Muscle of arm (tissue), 12 donors: Measurements from ENCODE around the gene PSD2. TPM values are rescaled to one million over a fixed set of nuclear protein-coding genes. Genes with fewer than 3 reads are reported as not detected.

Experiments used
- DNase-seq: peaks from one replicate; pipeline ENCODE4 v3.0.0-alpha.2; 2013
- polyA plus RNA-seq, 12 donors: library from polyadenylated mRNA; unstranded; fragments of 120-200 nt; gene quantifications; one replicate each; pipeline ENCODE4 v1.2.1, GENCODE V29; 2013; ENCODE audit not compliant: insufficient read length in 12 of 12

Gene PSD2
- polyA plus RNA-seq, 12 donors: 0.17 to 0.68 (median 0.34) TPM; not detected in 2

DNA sequence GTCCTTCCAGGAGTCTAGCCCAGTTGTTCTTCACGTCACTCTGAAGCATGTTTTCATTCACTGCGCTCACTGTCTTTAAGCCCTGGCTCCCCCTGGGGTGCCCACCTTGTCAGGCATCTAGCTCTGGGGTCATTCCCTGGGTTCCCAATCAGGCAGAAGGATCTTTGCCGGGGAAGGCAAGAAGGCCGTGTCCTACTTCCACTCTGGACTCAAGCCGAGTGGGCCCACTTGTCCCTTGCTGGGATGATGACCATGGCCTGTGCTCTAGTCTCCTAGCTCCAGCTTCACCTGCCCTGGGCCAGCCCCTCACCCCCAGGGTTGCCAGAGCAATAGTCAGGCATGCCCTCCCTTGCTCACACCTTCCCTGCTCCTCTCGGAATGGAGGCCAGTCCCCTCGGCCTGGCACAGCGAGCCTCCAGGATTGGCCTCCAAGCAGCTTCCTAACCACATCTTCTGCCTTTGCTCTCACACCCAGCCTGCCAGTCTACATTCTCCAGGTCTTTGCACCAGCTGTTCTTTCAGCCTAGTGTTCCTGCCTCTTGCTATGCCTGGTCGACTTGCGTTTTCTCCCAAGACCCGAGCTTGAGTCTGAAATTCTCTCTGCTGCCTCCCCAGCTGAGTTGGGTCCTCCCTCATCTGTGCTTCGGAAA, 32.2 kb upstream of the PSD2 start:
- DNase-seq: no peak

DNA sequence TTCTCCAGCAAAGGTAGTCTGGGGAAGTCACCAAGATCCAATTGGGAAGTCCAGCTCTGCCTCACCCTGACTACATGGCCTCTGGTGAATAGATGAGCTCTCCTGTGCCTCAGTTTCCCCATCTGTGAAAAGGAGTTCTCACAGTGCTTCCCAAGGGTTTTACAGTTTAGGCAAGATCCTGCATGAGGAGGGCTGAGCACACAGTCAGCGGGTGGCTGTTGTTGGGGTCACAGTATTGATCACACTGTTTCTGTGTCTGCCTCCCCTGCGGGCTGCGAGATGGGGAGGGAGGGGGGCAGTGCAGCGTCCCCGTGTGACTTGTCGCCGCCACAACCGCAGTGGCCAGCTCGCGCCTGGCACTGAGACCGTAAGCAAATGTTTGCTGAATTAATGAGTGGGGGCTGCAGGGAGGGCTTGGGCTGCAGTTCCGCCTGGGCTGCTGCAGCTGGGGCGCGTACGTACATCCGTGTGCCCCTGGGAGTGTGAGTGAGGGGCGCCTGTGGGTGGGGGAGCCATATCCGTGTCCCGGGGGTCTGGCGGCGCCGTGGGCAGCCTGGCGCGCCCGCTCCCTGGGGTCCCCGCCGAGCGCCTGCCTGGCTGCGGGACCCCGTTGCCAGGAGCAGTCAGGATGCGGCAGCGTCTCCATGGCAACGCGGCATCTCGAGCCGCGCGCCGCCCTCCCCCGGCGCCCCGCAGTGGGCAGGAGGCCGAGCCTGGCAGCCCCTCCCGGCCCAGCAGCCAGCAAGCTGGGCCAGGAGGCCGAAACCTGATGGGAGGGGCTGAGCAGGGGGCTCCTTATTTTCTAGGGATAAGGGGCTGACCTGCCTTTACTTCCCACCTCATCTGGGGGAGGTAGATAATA, 31.4 kb upstream of the PSD2 start:
- no peak for DNase-seq

DNA sequence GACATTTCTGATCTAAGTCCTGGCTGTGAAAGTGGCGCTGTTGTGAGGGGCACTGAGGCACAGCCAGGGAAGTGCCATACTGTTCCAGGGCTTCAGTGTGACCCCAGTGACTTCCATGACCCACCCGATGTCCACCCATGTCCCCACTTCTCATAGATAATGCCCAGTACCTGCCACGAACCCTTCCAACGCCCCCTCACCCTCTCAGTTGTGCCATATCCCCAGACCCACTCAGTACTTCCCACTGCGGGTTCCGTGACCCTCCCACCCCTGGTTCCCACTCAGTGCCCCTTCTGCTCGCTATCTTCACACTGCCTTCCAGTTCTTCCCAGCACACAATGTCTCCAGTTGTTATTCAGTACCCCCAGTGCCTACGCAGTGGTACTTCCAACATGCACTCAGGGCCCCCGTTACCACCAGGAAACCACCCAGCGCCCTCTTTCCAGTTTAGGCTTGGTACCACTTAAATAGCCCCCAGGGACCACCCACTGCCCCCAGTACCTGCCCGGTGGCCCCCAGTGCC, 30.7 kb upstream of the PSD2 start:
- DNase-seq: no peak

DNA sequence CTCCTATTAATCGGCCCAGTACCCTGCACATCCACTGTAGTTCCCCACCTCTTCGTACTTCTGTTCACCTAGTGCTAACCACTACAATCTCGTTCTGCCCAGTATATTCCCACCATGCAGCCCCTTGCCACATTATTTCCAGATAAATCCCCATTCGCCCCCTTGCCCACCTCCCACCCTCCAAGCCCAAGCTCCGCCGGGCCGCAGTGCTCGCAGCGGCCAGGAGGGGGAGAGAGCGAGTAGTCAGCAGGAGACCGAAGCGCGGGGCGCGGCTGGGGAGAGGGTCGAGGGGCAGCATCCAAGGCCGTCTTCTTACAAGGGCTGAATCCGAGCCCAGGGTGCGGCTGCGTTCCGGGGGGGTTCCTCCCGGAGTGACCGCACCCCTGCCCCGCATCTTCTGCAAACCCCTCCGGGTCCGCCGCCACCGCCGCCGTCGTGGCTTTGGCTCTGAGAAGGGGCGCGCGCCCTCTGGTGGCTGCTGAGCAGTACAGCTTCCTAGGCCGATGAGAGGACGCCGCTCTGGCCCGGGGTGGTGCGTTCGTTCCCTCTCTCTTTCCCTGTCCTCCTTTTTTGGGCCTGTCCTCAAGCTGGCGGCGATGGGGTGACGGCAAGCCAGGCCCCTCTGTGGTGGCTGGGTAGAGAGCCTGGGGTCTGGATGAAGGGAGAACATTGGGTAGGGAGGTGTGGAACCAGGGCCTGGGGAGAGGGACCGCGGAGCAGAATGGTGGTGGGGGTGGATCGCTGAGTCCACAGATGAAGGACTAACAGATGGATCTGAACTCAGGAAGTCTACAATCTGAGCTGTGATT, 30.0 kb upstream of the PSD2 start:
- DNase-seq: peak; percentile 88

DNA sequence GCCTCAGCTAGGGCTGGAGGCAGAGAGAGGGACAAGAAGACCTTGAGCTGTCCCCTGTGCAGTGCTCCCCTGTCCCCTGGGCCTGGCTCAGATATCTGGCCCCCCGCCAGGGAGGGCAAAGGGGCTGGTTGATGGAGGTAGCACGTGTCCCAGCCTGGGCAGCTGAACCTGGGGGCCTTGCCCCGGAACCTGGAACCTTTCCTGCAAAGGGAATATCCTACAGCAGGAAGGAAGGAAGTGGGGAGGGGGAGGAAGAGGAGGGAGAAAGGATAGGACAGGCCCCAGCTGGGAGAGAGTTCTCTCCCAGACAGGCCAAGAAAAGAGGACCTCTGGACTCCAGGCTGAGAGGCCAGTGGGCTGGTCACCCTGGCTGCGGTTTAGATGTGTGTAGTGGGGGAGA, 27.6 kb upstream of the PSD2 start:
- DNase-seq: no peak

DNA sequence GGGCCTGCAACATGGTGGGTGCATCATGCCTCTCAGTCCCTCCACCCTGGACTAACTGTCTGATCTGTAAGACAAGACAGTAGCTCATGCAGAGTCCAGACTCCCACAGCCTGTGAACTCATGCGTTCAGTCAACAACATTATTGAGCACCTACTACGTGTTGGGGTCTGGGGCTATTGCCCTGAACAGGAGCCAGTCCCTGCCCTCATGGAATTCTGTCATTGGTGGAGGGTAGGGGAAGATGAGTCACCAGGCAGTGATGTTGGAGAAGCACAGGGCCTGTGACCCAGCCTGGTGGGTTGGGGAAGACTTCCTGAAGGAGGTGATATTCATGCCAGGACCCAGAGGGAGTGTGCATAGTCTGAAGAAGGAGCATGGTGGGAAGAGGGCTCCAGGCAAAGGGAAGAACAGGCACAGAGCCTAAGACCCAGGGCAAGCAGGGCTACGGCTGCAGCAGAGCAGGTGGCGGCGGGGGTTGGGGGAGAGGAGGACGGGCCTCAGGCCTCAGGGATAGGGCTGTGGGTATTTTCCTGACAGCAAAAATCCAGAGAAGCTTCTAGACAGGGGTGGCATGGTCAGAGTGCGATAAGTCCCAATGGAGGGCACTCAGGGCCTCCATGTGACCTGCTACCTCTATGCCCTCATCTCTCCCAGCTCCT, 26.7 kb upstream of the PSD2 start:
- no peak for DNase-seq

DNA sequence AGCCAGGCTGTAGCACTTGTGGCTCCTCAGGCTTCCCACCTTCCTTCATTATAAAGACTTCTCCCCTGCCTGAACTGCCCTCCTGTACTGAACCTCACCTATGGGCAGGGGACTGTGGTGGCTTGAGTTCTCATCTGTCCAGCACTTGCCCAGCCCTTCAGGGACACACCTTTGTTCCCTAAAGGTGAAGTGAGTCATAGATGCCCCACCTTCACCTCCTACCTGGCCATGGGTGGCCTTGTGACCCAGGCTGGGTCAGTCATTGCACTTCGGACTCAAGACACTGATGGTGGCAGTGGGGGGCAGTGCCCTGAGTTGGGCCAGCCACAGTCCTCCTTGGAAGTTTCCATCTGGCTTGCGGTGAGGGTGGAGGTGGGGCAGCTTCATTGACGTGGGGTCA, 26.1 kb upstream of the PSD2 start:
- no peak for DNase-seq

DNA sequence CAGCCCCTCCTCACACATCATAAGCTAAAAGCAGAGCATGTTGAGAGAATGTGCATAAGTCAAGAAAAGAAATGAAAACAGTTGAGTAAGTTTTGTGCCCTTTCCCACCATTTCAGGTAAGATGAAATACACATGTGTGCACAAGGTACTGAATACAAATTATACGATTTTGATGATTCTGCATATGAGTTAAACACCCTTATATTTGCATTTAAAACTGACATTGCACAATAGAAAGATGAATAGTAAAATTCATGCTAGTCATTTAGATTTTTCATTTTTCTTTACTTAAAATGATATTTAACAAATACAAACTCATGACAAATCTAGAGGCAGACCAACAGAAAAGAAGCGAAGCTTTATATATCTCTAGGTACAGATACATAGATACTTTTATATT, 24.9 kb upstream of the PSD2 start:
- no peak for DNase-seq

DNA sequence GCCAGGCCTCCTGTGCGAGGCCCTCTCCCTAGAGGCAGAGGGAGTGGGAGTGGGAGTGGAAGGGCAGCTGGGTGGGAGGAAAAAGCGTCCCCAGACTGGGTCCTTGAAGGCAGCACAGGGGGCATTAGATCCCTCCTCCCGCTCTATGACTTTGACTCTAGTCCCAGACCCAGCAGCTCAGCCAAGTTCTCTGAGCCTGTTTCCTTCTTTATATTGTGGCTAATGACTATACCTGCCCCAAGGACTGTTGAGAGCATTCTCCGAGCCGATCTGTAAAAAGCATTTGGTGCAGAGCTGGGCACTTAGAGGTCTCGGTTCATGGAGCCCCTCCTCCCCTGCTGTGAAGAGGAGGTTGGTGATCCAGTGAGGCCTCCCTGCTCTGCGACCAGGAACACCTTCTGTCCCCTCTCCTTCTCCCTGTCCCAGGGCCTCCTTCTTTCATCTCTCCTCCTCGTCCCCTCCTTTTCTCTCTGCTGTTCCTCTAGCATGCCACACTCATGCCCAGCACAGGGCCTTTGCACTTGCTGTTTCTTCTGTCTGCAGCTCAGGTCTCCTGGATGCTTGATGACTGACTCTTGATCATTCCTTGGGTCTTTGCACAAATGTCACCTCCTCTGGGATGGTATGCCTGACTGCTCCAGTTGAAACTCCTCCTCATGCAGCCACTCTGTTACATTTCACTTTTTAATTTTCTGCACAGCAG, 23.4 kb upstream of the PSD2 start:
- DNase-seq: peak; percentile 44

DNA sequence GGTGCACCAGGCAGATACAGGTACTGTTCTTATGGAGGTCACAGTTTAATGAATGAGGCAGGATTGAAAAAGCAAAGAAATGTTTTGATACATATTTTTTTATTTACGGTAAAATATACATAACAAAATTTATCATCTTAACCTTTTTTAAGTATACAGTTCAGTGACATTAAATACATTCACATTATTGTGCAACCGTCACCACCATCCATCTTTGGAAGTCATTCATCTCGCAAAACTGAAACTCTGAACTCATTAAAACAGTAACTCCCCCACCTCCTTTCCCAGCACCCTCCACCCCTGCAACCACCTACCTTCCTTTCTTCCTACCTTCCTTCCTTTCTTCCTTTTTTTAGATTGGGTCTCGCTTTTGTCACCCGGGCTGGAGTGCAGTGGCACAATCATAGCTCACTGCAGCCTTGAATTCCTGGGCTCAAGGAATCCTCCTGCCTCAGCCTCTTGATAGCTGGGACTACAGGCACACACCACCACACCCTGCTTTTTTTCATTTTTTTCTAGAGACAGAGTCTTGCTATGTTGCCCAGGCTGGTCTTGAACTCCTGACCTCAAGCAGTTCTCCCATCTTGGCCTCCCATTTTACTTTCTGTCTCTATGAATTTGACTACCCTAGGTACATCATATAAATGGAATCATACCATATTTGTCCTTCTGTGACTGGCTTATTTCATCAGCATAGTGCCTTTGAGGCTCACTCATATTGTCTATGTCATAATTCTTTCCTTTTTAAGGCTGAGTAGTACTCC, 22.5 kb upstream of the PSD2 start:
- DNase-seq: no peak

DNA sequence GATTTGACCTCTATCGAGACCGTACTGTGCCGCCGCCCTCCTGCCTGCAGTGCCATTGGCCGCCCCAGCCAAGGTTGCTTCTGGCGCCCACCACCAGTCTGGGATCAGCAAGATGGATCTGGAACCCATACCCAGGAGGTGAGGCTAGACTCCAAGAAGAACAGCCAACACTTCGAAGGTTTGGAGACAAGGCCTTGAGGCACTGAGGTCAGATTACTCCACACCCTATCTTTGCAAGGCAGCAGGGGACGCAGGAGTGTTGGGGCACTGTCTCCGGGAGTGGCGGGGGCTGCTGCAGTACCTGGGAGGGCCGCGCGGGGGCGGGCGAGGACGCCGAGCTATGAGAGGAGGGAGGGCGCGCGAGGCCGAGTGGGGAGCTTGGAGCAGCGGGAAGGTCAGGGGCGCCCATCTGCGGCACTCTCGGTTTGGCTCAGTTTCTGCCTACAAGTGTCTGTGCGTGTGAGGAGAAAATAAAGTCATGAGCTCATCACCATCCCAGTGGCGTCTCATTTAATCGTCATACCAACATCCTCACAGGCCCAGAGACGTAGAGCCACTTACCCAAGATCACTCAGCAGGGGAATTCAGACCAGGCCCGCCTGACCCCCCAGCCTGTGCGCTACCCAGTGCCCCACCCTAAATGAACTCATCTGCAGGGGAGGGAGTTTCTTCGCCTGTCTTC, 20.5 kb upstream of the PSD2 start:
- DNase-seq: peak; percentile 45

DNA sequence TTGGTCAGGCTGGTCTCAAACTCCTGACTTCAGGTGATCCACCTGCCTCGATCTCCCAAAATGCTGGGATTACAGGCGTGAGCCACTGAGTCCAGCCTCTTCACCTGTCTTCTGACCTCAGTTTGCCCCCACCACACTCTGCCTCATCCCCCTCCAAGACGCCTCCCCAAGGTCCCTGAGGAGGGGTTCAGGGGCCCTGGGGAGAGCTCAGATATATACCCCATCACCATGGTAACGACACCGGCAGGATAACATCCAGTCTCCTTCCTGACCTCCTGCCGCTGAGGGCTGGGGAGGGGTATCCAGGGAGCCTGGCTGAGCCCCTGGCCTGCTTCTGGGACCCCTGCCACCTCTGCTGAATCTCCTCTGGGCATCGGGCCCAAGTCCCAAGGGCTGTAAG, 19.7 kb upstream of the PSD2 start:
- no peak for DNase-seq

DNA sequence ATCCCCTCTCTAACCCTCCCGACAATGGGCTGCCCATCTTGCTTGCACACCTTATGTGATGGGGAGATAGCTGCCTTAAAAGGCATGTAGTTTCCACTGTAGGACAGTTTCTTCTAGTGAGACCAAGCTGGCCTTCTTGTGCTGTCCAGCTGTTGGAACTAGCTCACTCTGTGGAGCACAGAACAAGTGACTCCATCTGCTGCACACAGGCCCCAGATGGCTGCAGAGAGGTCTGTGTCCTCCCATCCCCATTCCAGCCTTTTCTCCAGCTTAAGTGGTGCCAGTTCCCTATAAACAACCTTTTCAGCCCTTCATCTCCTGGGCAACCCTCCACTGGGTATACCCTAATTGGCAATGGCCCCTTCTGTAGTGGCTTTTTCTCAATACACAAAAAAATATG, 18.7 kb upstream of the PSD2 start:
- no peak for DNase-seq

DNA sequence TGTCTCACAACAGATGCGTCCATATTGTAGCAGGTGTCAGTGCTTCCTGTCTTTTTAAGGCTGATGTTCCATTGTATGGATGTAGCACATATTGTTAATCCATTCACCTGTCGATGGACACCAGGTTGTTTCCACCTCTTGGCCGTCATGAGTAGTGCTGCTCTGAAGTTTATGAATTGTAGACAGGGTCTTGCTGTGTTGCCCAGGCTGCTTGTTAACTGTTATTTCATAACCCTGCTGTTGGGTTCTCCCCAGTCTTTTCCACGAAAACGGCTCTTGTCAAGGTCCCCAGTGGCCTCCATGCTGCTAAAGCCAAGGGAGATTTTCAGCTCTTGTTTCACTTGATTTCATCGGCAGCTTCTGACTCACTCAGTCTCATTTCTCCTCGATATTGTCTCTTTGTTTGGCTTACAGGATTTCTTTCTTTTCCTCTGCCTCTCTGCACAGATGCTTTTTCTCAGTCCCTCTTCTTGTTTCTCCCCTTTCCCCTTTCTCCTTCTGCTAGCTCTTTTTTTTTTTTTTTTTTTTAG, 12.1 kb upstream of the PSD2 start:
- DNase-seq: no peak

DNA sequence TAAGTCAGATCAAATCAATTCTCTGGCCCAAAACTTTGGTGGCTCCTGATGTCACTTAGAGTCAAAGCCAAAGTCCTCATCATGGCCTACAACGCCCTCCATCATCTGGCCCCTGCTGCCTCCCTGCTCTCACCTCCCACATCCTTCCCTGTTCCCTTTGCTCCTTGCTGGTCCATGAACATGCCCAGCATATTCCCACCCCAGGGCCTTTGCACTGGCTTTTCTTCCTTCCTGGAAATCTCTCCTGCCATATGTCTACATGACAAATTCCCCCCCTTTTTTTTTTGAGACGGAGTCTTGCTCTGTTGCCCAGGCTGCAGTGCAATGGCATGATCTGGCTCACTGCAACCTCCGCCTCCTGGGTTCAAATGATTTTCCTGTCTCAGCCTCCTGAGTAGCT, 11.1 kb upstream of the PSD2 start:
- DNase-seq: no peak

DNA sequence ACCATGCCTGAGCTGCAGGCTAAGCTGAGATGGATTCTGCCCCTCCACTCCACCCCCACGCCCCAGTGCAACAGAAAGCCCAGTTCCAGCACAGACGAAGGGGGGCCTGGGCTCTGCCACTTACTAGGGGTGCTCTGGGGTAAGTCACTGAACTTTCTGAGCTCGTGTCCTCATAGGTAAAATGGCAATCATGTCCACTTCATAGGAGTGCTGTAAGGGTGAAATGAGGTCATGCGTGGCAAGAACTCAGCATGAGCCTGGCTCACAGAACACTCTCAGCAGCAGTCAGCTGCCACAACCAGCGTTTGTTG, 8.4 kb upstream of the PSD2 start:
- DNase-seq: no peak

DNA sequence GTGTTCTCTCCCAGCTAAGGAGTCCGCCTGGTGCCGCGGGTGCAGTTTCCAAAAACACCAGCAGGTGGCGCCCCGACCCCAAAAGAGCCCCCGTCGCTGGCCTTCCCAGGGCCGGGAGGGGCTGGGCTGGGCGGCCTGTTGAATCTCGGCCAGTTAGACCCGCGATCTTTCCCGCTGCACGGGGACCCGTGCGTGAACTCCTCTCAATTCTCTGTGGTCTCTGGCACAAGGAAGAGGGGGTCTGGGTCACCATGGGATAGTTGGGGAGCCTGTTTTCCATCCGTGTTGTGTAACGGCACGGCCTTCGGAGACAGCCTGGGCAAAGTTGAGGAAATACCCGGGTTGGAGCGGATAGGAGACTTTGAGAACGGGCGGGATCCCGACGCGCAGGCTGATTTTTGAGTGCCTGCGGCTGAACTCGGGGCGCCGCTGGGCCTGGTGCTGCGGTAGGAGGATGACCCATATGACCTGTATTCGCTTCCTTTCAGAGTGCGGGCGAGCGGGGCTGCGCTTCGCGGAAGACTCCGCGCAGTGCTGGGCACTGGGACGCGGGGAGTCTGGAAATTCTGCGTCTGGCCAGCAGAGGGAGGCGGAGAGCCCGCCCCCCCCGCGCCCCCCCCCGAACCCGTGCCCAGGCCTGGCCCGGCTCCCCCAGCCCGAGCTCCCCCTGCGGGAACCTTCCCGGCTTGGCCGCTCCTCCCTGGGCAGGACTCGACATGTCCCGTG, 7.9 kb upstream of the PSD2 start:
- DNase-seq: peak; percentile 85

DNA sequence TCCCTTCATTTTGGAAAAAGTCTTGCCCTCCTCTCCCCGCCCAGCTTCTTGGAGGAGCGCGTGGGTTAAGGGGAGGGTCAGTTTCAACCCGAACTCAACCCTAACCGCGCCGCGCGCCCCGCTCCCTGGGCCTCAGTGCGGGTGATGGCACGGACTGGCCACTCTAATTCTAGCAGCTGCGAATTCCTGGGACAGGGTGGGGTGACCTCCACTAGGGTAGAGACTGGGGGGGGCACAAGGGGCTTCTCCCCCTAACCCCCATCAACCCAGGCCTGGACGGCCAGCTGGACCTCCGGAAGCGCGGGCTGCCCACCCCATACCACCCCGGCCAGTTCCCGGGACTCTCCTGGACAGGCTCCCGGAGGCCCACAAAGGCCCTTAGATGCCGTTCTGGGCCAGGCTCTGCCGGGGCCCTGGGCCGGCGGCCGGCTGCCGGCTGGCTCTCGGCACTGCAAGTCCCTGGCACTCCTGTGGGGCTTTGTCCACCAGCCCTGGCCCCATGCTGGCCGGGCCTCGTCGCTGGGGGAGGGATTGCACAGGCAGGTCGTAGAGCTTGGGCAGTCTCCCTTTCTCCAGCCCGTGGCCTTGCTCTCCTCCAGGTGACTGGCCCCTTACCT, 7.2 kb upstream of the PSD2 start:
- no peak for DNase-seq
